Esophagus muscularis mucosa (tissue), 4 donors: ENCODE results near the gene MUSTN1. TPM values are rescaled to one million over a fixed set of nuclear protein-coding genes. Genes with fewer than 3 reads are reported as not detected.

Experiments
- DNase-seq: peaks from one replicate; pipeline ENCODE4 v3.0.0-alpha.2; 2017; ENCODE audit errors: extremely low spot score
- H3K27ac ChIP-seq, 4 donors: fragments of 200-600 bp; sonication (generic); replicated peaks in 1 of 4; 1 replicate in 3 of 4; 2 replicates in 1 of 4; pipeline ENCODE4 v1.5.1; 2016 to 2019; ENCODE audit warnings: mild to moderate bottlenecking in 1 of 4
- H3K27me3 ChIP-seq, 4 donors: fragments of 200-600 bp; sonication (generic); one replicate each; pipeline versions ENCODE4 v1.5.1 to v1.6.0; 2016 to 2019
- H3K36me3 ChIP-seq, 4 donors: fragments of 200-600 bp; sonication (generic); one replicate each; pipeline ENCODE4 v1.5.1; 2016 to 2019
- H3K4me1 ChIP-seq, 4 donors: fragments of 200-600 bp; sonication (generic); one replicate each; pipeline ENCODE4 v1.5.1; 2016 to 2019
- H3K4me3 ChIP-seq, 4 donors: fragments of 200-600 bp; sonication (generic); 1 replicate in 2 of 4; 2 replicates in 2 of 4; pipeline ENCODE4 v1.5.1; 2016 to 2019; ENCODE audit warnings: mild to moderate bottlenecking in 4 of 4, moderate library complexity in 1 of 4
- H3K9me3 ChIP-seq, 4 donors: fragments of 200-600 bp; sonication (generic); 1 replicate in 3 of 4; 2 replicates in 1 of 4; pipeline ENCODE4 v1.5.1; 2016 to 2019
- CTCF ChIP-seq, 3 experiments: fragments of 200-600 bp in 2 of 3; fragments of 450-650 bp in 1 of 3; sonication (generic) in 2 of 3; IDR thresholded peaks; one replicate each; pipeline ENCODE4 v1.5.1; 2017 to 2019; ENCODE audit warnings: antibody characterized with exemption in 3 of 3, mild to moderate bottlenecking in 2 of 3, moderate library complexity in 1 of 3
- EP300 ChIP-seq: sonication (generic); formaldehyde crosslinking; IDR thresholded peaks from one replicate; pipeline ENCODE4 v1.6.1; 2017; ENCODE audit warnings: antibody characterized with exemption
- POLR2A ChIP-seq: fragments of 450-650 bp; IDR thresholded peaks from one replicate; pipeline ENCODE4 v1.6.1; 2017; ENCODE audit warnings: antibody characterized with exemption, moderate library complexity, mild to moderate bottlenecking, low read depth
- POLR2AphosphoS5 ChIP-seq, 2 donors: sonication (generic); formaldehyde crosslinking; IDR thresholded peaks; one replicate each; pipeline ENCODE4 v1.6.1; 2017; ENCODE audit warnings: antibody characterized with exemption in 2 of 2
- WGBS: methylation state at CpG from one replicate; pipeline ENCODE4 v1.1.5; 2018; 5-methylcytosine and 5-hydroxymethylcytosine counted together
- intact Hi-C: fragments of 100-400 bp; cut with DNase I; formaldehyde crosslinking; loops from one replicate; pipeline ENCODE4 v1.15.1; 2023
- total RNA-seq, 4 donors: library from RNA; depleted of rRNA; stranded (reverse); fragments of >200 nt; gene quantifications; one replicate each; pipeline versions ENCODE4 v1.1.0 to v1.2.1, GENCODE V29; 2016

Gene MUSTN1
- total RNA-seq, 4 donors from 2014 or later, result 6.6 to 17.7 (median 12.5) TPM

DNA sequence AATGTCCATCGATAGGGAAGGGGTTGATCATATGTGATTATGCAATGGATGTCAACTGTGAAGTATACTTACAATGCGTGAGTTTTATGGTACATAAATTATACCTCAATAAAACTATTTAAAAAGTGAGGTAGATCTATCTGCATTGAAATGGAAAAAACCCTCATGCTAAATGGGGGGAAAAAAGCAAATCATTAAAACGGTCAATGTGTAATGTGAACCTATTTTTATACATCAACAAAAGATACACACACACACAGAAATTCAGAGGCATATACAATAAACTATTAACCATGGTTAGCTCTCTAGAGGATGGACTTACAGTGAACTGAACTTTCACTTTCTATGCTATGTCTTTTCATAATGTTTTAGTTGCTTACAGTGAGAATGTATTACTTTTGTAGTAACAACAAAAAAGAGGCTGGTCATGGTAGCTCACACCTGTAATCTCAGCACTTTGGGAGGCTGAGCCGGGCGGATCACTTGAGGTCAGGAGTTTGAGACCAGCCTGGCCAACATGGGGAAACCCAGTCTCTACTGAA lies 39.4 kb upstream of the MUSTN1 start:
- H3K4me3 ChIP-seq, result no peak overlapping the region
- no peak overlapping the region for H3K27ac ChIP-seq
- WGBS, result 80% methylated on average over 5 of the region's 5 CpGs
- H3K36me3 ChIP-seq, result no peaks in the 10 kb centered on the region
- H3K4me1 ChIP-seq, result peaks cover 3 to 15% (median 9%) of the 10 kb centered on the region in 4 donors
- no peak for DNase-seq
- no peaks in the 10 kb centered on the region for H3K27me3 ChIP-seq
- intact Hi-C loops, result no loop called here
- H3K9me3 ChIP-seq, result no peaks in the 10 kb centered on the region
- no peak for TF ChIP-seq POLR2AphosphoS5 (IDR thresholded peaks at IDR 0.05)
- TF ChIP-seq EP300, result no peak
- TF ChIP-seq CTCF (IDR thresholded peaks at IDR 0.05), result no peak
- no peak for TF ChIP-seq POLR2A

DNA sequence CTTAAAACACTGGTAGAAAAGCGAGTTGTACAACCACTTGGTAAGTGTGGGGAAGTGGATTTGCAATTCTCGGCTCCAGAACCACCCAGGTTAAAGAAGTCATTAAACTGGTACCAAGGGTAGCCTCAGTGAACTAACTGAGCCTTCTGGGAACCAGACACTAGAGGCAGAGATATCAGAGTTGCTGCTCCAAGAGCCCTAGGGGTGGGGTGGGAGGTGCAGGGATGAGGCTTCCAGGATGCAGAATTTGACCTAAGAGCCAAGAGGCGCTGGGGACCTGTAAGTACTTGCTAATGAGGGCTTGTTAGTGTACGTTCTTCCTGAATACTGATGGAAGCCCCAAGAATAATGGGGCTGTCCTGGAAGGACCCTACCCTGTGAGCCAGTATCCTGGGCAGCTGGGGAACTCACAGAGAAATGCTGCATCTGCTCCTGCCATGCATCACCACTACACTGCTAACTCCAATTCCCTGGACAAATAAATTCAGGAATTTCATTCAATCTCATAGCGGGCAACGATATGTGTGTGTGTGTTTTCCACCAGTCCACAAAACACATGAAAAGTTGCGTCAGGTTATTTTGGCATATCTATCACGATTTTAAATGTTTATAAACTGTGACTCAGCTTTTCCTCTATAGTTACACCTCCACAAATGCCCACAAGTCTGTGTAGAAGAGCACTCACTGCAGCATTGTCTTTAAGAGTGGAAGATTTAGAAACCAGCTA lies 38.8 kb upstream of the MUSTN1 start:
- Histone ChIP-seq H3K4me1 (peaks cover 3 to 15% (median 9%) of the 10 kb centered on the region in 4 donors), H3K4me3 (no peak overlapping the region), H3K27me3 (no peaks in the 10 kb centered on the region), H3K9me3 (no peaks in the 10 kb centered on the region), H3K36me3 (no peaks in the 10 kb centered on the region), H3K27ac (no peak overlapping the region)
- TF ChIP-seq POLR2A (no peak), EP300 (no peak), POLR2AphosphoS5 (IDR thresholded peaks at IDR 0.05) (no peak), CTCF (IDR thresholded peaks at IDR 0.05) (no peak)
- no peak for DNase-seq
- 61% methylated on average over 8 of the region's 8 CpGs for WGBS
- intact Hi-C loops, result no loop called here

DNA sequence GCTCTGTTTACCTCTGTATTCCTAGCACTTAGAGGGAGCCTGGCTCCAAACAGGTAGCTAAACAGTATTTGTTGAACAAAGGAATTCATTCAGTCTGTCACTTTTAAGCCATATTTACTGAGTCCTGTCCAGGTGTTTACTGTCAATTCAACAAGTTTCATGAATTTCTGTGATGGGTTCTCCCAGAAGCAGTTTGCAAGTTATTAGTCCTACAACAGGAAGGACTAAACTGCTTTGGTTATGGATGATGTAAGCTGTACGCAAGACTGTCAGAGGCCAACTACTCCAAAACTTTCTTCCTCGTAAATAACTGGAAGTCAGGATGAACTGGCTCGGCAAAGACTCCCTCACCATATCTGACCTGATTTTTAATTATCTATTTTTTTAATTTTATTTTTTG lies 37.4 kb upstream of the MUSTN1 start:
- Histone ChIP-seq H3K4me3 (no peak overlapping the region), H3K4me1 (peaks cover 3 to 15% (median 9%) of the 10 kb centered on the region in 4 donors), H3K36me3 (no peaks in the 10 kb centered on the region), H3K27ac (no peak overlapping the region), H3K9me3 (no peaks in the 10 kb centered on the region), H3K27me3 (no peaks in the 10 kb centered on the region)
- intact Hi-C loops, result no loop called here
- 97% methylated on average over 3 of the region's 3 CpGs for WGBS
- no peak for DNase-seq
- TF ChIP-seq EP300 (no peak), POLR2AphosphoS5 (IDR thresholded peaks at IDR 0.05) (no peak), POLR2A (no peak), CTCF (IDR thresholded peaks at IDR 0.05) (no peak)

DNA sequence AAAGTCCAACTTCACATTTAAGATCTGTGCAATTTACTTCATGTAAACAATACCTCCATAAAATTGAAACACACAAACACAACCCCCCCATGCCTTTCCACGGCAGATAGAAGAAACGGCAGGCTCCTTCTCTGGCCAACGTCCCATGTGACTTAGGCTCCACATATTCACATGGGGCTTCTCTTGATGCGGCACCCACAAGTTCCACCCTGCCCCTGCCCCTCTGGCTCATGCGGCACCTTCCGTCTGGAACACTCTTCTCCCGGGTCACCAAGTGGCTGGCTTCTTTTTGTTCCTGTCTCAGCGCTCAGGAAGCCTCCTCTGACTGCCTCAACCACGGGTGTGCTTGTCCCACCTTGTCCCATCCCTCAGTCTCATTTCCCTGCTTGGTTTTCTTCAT lies 36.9 kb upstream of the MUSTN1 start:
- no peak overlapping the region for H3K4me3 ChIP-seq
- no peaks in the 10 kb centered on the region for H3K36me3 ChIP-seq
- H3K27me3 ChIP-seq, result no peaks in the 10 kb centered on the region
- no peak overlapping the region for H3K27ac ChIP-seq
- H3K4me1 ChIP-seq, result peaks cover 3 to 15% (median 9%) of the 10 kb centered on the region in 4 donors
- DNase-seq, result no peak
- WGBS, result 84% methylated on average over 9 of the region's 9 CpGs
- no peak for TF ChIP-seq EP300
- no peak for TF ChIP-seq CTCF (IDR thresholded peaks at IDR 0.05)
- no peak for TF ChIP-seq POLR2A
- TF ChIP-seq POLR2AphosphoS5 (IDR thresholded peaks at IDR 0.05), result no peak
- intact Hi-C loops, result no loop called here
- H3K9me3 ChIP-seq, result no peaks in the 10 kb centered on the region
